Midbrain (tissue), 1 donor: ENCODE results near the gene SMIM7.
"Not testable (repeated sequence)": the region's sequence is repeated elsewhere in the genome, so short reads cannot be mapped to it uniquely, and the experiment has no call there.

Experiments used
- DNase-seq: peaks from one replicate; lab custom pipeline; 2025; lab: John Stamatoyannopoulos, UW

SMIM7 gene

GRCh38 chr19:16654627-16655026, 5.3 kb downstream of the SMIM7 start:
- no peak for DNase-seq

- no peak for DNase-seq
Measured at GRCh38 chr19:16654140-16654539, 5.8 kb downstream of the SMIM7 start.

GRCh38 chr19:16652854-16653253, 7.1 kb downstream of the SMIM7 start:
- no peak for DNase-seq

GRCh38 chr19:16651421-16652188, 8.3 kb downstream of the SMIM7 start:
- DNase-seq, result not testable (repeated sequence)

GRCh38 chr19:16650821-16651220, 9.1 kb downstream of the SMIM7 start:
- DNase-seq, result no peak

GRCh38 chr19:16649734-16650133, 10.2 kb downstream of the SMIM7 start:
- no peak for DNase-seq

GRCh38 chr19:16645140-16645539, 14.8 kb downstream of the SMIM7 start:
- peak; percentile 85 for DNase-seq

GRCh38 chr19:16641695-16642094, 18.2 kb downstream of the SMIM7 start:
- no peak for DNase-seq

- no peak for DNase-seq
Measured at GRCh38 chr19:16640951-16641350, 19.0 kb downstream of the SMIM7 start.

GRCh38 chr19:16638666-16639065, 21.3 kb downstream of the SMIM7 start:
- DNase-seq, result no peak

GRCh38 chr19:16637535-16637934, 22.4 kb downstream of the SMIM7 start:
- no peak for DNase-seq

- DNase-seq, result no peak
Measured at GRCh38 chr19:16631465-16631864, 28.5 kb downstream of the SMIM7 start.

- no peak for DNase-seq
Measured at GRCh38 chr19:16628984-16629691, 30.8 kb downstream of the SMIM7 start.

GRCh38 chr19:16628183-16628983, 31.6 kb downstream of the SMIM7 start, which contains the start of gene MED26:
Gene MED26 (minus strand): TSS chr19:16628204. CDS start chr19:16627943, 261 bp downstream.
- peak; percentile 94 for DNase-seq

- DNase-seq, result no peak
Measured at GRCh38 chr19:16627928-16628182, 32.1 kb downstream of the SMIM7 start.

- no peak for DNase-seq
Measured at GRCh38 chr19:16627193-16627927, 32.6 kb downstream of the SMIM7 start.

GRCh38 chr19:16626796-16627192, 33.1 kb downstream of the SMIM7 start:
- DNase-seq, result no peak

GRCh38 chr19:16625163-16625958, 34.6 kb downstream of the SMIM7 start:
- DNase-seq, result no peak

GRCh38 chr19:16624236-16624635, 35.7 kb downstream of the SMIM7 start:
- no peak for DNase-seq

GRCh38 chr19:16623576-16623975, 36.4 kb downstream of the SMIM7 start:
- DNase-seq, result no peak

- DNase-seq, result no peak
Measured at GRCh38 chr19:16623066-16623465, 36.9 kb downstream of the SMIM7 start.
